Cardiac muscle cell (in vitro differentiated cells and primary cell): ENCODE results near the gene BAZ1B. TPM values are rescaled to one million over a fixed set of nuclear protein-coding genes. Genes with fewer than 3 reads are reported as not detected.
"Not testable (repeated sequence)": the region's sequence is repeated elsewhere in the genome, so short reads cannot be mapped to it uniquely, and the experiment has no call there.

Experiments
- DNase-seq, 2 donors: peaks; one replicate each; pipeline versions ENCODE4 v3.0.0 to v3.0.0-alpha.2; 2010 to 2017; ENCODE audit warnings: low read depth in 1 of 2, low spot score in 1 of 2
- H3K27ac ChIP-seq: fragments of 200-600 bp; sonication (generic); 2 replicates; pipeline ENCODE4 v1.5.1; 2016
- H3K27me3 ChIP-seq: fragments of 200-600 bp; sonication (generic); 2 replicates; pipeline ENCODE4 v1.6.0; 2016; ENCODE audit warnings: control low read depth
- H3K36me3 ChIP-seq: fragments of 200-600 bp; sonication (generic); 2 replicates; pipeline ENCODE4 v1.5.1; 2016; ENCODE audit warnings: control low read depth
- H3K4me1 ChIP-seq: fragments of 200-600 bp; sonication (generic); 2 replicates; pipeline ENCODE4 v1.8.1; 2017; ENCODE audit warnings: low read depth, mild to moderate bottlenecking, mixed run types
- H3K4me3 ChIP-seq: fragments of 200-600 bp; sonication (generic); 2 replicates; pipeline ENCODE4 v1.5.1; 2016; ENCODE audit warnings: mild to moderate bottlenecking
- H3K9me3 ChIP-seq: fragments of 200-600 bp; sonication (generic); 2 replicates; pipeline ENCODE4 v1.5.1; 2017; ENCODE audit warnings: low read depth, mild to moderate bottlenecking, control low read depth
- CTCF ChIP-seq: IDR thresholded peaks from 2 replicates; pipeline ENCODE4 v1.5.1; 2012; ENCODE audit warnings: low read depth, mild to moderate bottlenecking, low read length
- polyA plus RNA-seq: library from polyadenylated mRNA; unstranded; fragments of >200 nt; fragmentation: Nextera tagmentation; extraction: Ambion mirVana; gene quantifications from 2 replicates; pipeline ENCODE4 v1.2.1, GENCODE V29; 2016
- total RNA-seq: library from RNA; depleted of rRNA; stranded (reverse); fragments of >200 nt; gene quantifications from 2 replicates; pipeline ENCODE4 v1.2.3, GENCODE V29; 2016

The BAZ1B gene
- total and polyA plus RNA-seq, 2 experiments from 2014 or later: 19.7 to 42.5 TPM

- Histone ChIP-seq H3K27me3 (no peaks in the 10 kb centered on the region), H3K36me3 (no peaks in the 10 kb centered on the region), H3K27ac (no peak overlapping the region), H3K4me1 (no peaks in the 10 kb centered on the region), H3K4me3 (no peak overlapping the region), H3K9me3 (no peaks in the 10 kb centered on the region)
- no peak for TF ChIP-seq CTCF
- DNase-seq: peak in 1 of 2 donors; percentile 50
Measured at GRCh38 chr7:73423519-73424488, 98.3 kb downstream of the BAZ1B start.

GRCh38 chr7:73420610-73421009 lies 101.5 kb downstream of the BAZ1B start:
- H3K4me3 ChIP-seq, H3K9me3 ChIP-seq, H3K4me1 ChIP-seq, DNase-seq, H3K36me3 ChIP-seq, H3K27ac ChIP-seq, H3K27me3 ChIP-seq: not testable (repeated sequence)

GRCh38 chr7:73420016-73420415 lies 102.1 kb downstream of the BAZ1B start:
- H3K27ac ChIP-seq: not testable (repeated sequence)

GRCh38 chr7:73418113-73418703 lies 103.9 kb downstream of the BAZ1B start:
- no peak for DNase-seq
- TF ChIP-seq CTCF: no peak
- no peak overlapping the region for H3K4me3 ChIP-seq
- no peaks in the 10 kb centered on the region for H3K9me3 ChIP-seq
- no peak overlapping the region for H3K27ac ChIP-seq
- H3K4me1 ChIP-seq: no peaks in the 10 kb centered on the region
- H3K36me3 ChIP-seq: no peaks in the 10 kb centered on the region
- no peaks in the 10 kb centered on the region for H3K27me3 ChIP-seq

More at GRCh38 chr7:73420016-73420415, 102.1 kb downstream of the BAZ1B start:
- H3K4me3 ChIP-seq, H3K27me3 ChIP-seq, H3K36me3 ChIP-seq, H3K9me3 ChIP-seq, H3K4me1 ChIP-seq: not testable (repeated sequence)
- peak; percentile 56 to 71 for DNase-seq

GRCh38 chr7:73410541-73411131 lies 111.5 kb downstream of the BAZ1B start:
- DNase-seq: peak in 1 of 2 donors; percentile 61
- not testable (repeated sequence) for H3K27ac ChIP-seq, H3K4me3 ChIP-seq, H3K36me3 ChIP-seq, H3K9me3 ChIP-seq, H3K27me3 ChIP-seq, H3K4me1 ChIP-seq

- H3K36me3 ChIP-seq, H3K27me3 ChIP-seq: not testable (repeated sequence)
Measured at GRCh38 chr7:73404860-73405259, 117.2 kb downstream of the BAZ1B start.

GRCh38 chr7:73399185-73400050 lies 122.7 kb downstream of the BAZ1B start:
- H3K36me3 ChIP-seq, H3K4me1 ChIP-seq, H3K9me3 ChIP-seq, H3K4me3 ChIP-seq, H3K27ac ChIP-seq, H3K27me3 ChIP-seq: not testable (repeated sequence)
- peak; percentile 72 to 79 for DNase-seq

More at GRCh38 chr7:73404860-73405259, 117.2 kb downstream of the BAZ1B start:
- DNase-seq, H3K9me3 ChIP-seq, H3K4me3 ChIP-seq, H3K27ac ChIP-seq, H3K4me1 ChIP-seq: not testable (repeated sequence)
